NCI-H82 treated with DMSO at 0.1 percent for 48 hours (cell line): ENCODE results near the gene SLC22A15.
"Not testable (repeated sequence)": the region's sequence is repeated elsewhere in the genome, so short reads cannot be mapped to it uniquely, and the experiment has no call there.

ENCODE experiments used
- DNase-seq: peaks from one replicate; lab custom pipeline; 2025; ENCODE audit not compliant: unreplicated experiment; lab: John Stamatoyannopoulos, UW

SLC22A15 gene

DNA sequence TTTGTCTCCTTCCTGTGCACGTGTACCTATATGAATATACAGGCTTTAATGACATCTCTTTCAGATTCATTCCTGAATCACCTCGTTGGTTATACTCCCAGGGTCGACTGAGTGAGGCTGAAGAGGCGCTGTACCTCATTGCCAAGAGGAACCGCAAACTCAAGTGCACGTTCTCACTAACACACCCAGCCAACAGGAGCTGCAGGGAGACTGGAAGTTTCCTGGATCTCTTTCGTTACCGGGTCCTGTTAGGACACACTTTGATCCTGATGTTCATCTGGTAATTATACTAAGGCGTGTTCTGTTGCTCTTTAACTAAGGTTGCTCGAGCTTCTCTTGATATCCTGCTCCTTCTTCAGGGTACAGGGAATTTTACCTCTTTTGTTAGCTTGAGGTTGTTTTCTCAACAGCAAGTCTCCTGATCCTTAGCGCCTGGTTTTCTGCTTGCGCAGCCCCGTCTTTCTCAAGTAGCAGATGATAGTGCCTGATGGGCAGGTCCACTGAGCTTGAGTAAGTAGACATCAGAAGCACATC, 55.1 kb downstream of the SLC22A15 start:
- no peak for DNase-seq

DNA sequence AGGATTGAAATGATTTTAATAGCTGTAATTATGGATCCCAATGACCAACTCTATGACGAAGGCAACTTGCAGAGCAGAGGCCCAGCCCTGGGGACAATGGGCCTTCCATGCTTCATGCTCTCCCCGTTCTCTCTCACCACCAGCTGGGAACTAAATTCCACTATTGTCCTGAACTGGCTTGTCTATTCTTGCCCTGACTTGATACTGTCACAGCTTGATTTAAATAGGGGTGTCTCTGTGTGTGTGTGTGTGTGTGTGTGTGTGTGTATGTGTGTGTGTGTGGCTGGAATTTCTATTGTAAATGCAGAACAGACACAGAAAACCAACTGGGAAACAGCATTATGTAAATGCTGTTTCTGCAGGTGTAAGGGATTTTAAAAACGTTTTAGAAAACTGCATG, 57.0 kb downstream of the SLC22A15 start:
- no peak for DNase-seq

DNA sequence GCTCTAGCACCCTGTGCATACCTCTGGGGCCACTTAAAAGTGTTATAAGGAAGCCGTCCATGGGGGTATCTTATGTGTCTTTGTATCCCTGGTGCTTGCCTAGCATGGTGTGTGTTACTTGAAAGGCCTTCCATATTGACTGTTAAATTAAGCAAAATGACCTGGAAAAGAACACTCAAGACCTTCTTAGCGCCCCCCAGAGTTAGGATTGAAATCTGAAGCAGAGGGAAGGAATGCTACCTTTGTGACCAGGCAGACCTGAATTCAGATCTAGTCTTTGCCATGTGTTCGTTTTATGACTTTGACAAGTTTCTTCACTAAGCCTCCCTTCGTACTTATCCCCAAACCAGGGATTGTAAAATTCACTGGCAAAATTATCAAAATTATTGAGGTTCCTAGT, 59.9 kb downstream of the SLC22A15 start:
- DNase-seq = no peak

DNA sequence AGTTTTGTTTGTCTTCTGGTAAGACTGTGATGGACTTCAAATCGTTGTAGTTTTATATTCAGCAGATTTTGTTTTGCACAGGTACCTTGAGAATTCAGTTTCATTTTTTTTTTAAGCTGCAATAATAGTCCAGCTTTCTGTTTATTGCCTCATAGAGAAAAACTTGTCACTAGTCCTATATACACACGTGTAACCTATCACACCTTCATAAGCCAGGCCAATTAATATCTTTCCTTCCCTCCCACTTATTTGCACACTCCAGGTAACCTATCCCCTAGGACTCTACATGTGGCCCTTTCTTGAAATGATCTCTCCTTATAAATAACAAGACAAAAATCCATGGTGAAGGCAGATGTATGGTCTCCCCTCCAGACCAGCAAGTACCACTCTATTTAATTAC, 62.4 kb downstream of the SLC22A15 start:
- DNase-seq = no peak

DNA sequence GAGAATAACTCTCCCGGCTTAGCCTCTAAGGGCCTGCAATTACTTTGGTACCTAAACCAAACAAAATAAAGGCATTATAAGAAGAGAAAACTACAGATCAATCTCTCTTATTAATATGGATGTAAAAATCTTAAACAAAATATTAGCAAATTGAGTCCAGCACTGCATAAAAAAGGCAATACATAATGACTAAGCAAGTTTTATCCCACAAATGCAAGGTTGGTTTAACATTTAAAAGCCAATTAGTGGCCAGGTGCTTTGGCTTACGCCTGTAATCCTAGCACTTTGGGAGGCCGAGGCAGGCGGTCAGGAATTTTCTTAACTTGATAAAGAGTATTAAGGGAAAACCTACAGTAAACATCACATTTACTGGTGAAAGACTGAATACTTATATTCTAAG, 67.8 kb downstream of the SLC22A15 start:
- DNase-seq = no peak

DNA sequence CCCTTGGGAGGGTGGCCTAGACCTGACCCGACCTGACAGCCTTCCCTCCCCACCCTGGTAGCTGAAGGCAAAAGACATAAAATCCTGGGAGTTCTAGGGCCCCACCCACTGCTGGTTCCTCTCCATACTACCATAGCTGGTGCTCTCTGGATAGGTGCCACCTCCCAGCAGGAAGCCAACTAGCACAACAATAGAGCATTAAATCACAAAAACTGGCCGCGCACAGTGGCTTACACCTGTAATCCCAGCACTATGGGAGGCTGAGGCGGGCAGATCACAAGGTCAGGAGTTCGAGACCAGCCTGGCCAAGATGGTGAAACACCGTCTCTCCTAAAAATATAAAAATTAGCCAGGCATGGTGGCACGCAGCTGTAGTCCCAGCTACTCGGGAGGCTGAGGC, 70.6 kb downstream of the SLC22A15 start:
- DNase-seq = not testable (repeated sequence)

DNA sequence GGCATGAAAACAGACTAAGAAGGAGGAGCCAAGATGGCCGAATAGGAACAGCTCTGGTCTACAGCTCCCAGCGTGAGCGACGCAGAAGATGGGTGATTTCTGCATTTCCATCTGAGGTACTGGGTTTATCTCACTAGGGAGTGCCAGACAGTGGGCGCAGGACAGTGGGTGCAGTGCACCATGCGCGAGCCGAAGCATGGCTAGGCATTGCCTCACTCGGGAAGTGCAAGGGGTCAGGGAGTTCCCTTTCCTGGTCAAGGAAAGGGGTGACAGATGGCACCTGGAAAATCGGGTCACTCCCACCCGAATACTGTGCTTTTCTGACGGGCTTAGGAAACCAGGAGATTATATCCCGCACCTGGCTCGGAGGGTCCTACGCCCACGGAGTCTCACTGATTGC, 75.6 kb downstream of the SLC22A15 start:
- DNase-seq = not testable (repeated sequence)

DNA sequence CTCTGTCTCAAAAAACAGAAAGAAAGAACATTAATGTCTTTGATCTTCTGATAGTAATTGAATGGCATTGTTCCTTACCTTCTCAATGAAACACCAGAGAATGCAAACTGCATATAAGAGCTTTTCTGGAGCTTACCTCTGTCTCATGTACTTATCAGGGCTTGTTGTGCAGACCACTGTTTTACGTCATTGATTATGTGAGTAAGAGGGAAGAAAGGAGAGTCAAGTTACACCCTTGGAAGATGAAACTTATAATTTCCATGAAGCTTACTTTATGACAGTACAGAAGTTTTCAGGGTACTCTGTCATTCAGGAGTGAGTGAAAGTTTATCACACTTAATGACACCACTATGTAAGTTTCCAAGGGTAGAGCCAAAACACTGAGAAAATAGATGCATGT, 85.9 kb downstream of the SLC22A15 start:
- no peak for DNase-seq

DNA sequence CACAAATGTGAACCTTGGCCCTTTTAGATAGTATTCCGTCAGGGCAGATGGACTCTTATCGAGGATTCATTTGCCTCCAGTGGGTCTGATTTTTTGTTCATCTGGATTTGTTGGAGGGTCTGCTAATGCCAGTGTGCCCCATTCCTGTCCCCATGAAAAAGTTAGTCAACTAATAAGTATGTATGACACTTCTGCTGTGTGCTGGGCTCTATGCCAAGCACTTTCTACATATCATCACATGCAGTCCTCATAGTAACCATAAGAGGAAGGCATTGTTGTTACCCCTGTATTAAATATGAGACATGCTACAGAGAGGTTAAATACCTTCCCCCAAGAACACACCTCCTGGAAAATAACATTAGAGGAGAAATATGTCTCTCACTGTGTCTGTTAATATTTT, 88.3 kb downstream of the SLC22A15 start:
- no peak for DNase-seq

DNA sequence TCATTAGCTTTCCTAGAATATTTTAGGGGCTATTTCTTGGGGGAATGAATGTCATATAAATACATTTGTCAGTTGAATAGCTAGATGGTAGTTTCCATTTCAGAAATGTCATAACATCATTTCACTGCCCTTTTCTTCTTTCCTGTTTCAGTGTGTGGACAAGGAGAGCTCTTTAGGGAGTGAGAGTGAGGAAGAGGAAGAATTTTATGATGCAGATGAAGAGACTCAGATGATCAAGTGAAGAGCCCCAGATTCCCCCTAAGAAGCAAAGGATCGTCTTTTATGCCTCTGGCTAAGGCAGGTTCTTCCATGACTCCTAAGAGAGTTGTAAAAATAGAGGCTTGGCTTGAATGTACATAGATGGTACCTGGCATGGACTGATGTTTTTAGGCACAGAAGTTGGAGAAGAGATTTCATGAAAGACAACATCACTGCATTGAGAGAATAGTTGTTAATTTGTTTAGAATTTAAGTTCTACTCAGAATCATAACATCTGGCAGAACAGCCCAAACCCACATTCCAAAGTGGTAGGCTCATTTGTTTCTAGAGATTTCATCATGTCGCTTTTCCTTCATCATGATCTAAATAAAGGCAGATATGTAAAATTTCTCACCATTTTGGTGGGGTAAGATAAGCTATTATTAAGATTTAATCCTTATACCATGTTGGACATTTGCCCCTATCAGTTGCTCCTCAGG, 90.7 kb downstream of the SLC22A15 start:
- no peak for DNase-seq

DNA sequence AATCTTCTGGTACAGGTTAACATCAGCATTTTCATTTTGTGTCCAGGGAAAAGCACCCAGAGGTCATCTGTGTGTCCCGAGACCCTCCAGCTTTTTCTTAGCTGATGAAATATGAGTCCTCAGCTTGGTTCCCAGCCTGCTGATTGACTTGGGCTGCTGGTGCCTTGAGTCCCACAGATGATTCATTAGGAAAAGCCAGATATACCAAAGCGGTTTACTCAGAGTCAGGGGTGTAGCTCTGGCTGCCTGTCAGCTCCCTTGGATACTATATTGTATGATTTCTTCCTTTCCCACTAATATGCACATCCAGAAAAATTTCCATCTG, 91.2 kb downstream of the SLC22A15 start:
- no peak for DNase-seq

DNA sequence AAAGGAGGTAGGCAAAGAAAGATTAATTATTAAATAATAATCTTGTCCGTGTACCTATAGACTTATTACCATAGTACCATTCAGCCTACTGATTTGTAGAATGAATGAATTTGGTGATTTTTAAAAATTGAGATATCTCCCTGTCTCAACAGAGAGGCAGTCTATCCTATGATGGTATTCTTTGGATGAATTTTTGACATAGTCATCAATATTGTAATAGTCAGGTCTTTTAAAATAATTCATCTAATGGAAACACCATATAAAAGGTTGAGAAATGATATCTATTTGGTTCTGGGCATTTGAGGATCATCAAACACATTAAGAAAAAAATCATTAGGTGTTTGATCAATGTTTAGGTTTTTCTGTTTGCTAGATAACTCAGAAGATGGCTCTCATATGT, 99.3 kb downstream of the SLC22A15 start:
- no peak for DNase-seq

DNA sequence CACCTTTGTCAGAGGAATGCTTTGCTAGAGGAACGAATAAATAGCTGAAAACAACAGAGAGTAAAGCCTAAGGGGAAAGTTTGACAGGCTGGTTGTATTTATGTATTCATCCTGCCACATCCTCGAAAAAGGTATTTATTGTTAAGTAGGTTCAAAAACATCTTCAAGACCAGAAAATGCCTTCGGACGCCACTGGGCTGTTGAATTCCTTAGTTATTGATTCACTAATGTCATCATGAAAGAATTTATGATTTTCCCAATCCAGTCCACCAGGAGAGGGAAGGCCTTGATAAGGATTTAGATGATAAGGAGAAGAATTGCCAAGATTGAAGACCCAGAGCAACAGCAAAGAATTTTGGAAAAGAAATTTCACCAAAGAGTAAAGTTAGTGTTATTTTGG, 99.7 kb downstream of the SLC22A15 start:
- DNase-seq = no peak

DNA sequence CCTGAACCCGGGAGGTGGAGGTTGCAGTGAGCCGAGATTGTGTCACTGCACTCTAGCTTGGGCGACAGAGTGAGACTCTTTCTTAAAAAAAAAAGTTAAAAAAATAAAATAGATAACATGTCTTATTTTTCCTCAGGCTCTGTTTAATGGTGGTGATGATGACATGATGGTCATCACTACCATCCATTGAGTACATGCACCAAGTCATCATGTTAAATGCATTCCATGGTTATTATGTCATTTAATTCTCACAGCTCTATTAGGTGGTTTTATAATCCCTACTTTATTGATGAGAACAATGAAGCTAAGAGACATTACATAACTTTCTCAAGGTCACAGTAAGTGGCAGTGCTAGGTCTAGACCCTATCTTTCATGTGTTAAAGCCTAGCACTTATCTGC, 100.5 kb downstream of the SLC22A15 start:
- no peak for DNase-seq

DNA sequence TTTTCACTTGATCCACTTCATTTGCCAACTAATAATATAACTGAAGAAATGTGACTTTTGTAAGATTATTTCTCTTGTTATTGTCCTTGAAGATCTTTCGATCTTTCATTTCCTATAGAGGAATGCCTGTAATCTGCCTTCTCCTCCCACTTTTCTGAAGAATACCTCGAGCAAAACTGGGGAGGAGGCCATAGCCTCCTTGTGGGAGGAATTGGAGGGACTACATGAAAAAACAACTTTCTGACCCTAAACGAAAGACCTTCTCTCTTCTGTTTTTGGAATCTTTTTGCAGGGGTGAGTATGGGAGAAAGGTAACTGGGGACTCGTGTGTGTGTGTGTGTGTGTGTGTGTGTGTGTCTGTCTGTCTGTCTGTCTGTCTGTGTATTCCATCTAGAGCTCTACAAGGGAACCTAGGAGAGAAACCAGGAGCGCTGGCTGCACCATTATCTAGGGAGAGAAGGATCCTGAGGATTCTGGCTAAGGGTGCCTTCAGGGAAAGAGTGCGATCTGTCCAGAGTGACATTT, 102.4 kb downstream of the SLC22A15 start:
- no peak for DNase-seq

DNA sequence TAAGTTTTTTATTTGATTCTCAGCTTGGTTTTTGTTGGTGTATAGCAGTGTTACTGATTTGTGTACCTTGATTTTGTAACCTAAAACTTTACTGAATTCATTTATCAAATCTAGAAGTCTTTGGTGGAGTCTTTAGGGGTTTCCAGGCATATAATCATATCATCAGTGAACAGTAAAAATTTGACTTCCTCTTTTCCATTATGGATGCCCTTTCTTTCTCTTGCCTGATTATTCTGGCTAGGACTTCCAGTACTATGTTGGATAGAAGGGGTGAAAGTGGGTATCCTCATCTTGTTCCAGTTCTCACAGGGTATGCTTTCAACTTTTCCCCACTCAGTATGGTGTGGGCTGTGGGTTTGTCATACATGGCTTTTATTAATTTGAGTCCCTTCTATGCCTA, 111.3 kb downstream of the SLC22A15 start:
- no peak for DNase-seq

DNA sequence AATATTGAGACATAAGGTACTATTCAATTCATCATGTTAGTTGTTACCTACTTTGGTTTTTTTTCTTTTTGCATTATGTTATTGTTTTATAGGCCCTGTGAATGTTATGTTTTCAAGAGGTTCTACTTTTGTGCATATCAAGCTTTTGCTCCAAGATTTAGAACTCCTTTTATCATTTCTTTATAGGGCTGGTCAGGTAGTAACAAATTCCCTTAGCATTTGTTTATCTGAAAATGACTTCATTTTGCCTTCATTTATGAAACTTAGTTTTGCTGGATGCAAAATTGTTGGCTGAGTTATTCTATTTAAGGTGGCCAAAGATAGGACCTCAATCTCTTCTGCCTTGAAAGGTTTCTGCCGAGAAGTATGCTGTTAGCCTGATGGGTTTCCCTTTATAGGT, 113.6 kb downstream of the SLC22A15 start:
- no peak for DNase-seq

DNA sequence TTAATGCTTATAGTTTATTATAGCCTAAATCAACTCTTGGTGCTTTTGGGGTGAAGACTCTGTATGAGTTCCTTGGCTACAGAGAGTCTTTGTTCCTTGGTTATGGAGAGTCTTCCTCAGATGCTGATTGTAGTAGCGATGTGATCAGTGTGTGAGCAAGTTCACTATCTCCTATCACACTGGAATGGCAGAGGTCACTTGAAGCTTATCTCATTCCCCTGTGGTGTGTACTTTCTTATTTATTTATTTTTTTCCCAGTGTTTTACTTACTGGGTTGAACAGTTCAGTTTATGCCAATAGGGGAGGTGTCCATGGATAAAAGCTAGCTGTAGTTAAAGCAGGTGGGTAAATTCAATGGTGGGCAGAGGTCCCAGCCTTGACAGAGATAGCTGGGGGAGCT, 114.8 kb downstream of the SLC22A15 start:
- DNase-seq = no peak

DNA sequence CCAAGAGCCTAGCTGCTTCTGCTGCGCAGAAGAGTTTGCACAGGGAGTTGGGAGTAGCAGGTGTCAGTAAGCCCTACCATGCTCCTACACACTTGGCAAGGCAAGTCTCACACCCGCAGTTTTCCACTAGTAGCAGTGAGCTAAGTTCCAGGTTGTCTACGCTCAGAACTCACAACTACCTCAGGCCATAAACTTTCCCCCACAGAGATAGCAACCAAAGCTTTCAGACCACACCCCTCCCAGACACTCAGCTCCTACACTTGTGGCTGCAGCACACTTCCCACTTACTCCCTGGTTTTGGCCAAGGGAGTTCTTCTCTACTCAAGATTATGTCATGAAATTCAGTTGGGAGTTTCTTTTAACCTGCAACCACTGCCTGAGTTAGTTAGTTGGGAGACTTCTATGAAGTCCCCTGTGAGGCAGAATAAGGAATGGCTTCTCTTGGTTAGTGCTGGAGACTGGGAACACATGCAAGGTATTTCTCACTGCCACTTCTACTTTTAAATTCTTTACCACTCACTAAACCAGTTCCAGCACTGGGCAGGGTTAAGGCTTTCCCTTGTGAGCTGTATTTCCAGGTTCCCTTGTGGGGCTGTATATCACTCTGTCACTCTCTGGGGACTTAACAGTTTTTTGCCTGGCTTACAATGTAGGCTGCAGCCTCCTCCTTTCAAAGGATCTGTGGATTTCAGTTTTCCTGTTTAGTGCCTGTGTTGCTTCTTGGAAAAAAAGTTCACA, 116.6 kb downstream of the SLC22A15 start:
- no peak for DNase-seq

DNA sequence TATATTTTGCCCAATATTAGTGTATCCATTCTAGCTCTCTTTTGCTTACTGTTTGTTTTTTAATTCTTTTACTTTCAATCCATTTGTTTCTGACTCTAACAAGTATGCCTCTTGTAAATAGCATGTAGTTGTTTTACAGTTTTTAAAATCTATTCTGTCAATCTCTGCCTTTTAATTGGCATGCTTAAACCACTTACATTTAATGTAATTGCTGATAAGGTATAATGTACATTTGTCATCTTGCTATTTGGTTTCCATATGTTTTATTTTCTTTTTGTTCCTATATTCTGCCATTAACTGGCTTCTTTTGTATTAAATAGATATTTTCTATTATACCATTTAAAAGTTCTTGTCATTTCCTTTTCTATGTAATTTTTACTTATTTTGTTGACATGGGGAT, 118.7 kb downstream of the SLC22A15 start:
- no peak for DNase-seq

DNA sequence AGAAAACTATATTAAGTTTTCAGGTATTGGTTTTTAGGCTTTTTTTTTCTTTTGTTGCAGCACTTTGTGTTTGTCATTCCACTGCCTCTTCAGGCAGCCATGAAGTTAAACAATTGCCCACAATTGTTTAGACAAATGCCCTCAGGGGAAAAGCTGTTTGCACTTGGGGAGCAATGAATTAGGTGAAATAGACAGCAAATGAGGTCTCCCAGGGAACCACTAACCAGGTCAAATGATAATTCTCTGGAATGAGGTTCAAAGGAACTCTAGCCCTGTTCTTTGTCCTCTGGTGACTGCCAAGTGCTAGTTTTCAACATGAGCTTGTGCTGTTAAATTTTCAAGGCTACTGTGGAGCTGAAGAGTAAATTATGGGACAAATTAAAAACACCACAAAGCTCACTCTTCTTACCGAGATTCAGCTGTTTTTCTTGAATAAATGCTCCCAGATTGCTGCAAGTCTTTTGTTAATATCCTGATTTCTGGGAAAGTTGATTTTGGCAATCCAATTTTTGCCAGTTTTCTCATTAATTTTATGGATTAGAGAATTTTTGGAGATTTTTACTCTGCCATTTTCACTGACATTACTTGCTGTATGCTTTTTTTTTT, 119.8 kb downstream of the SLC22A15 start:
- DNase-seq = no peak

DNA sequence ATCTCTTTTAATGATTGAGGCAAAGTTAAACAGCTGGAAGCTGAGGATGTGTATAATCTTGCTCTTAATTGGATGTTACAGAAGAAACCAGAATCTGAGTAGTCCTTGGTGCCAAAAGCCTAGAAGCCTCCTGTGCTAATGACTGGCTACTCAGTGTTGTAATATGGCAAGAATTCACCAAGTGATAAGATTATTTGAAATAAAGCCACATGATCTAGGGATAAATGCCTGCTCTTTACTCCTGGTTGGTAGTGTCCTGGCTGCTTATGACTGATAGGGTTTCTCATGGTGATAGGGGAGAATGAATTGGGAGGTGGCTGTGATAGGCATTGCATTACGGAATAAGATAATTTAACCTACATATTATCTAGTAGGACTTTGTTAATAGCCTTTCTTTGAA, 121.3 kb downstream of the SLC22A15 start:
- no peak for DNase-seq
